Cardiac fibroblast (primary cell): ENCODE results near the gene RBMS3.
A peak's percentile ranks its signal among the peaks of the same experiment; 100 is the strongest.

Experiments used
- DNase-seq, 2 donors: peaks; one replicate each; pipeline versions ENCODE4 v3.0.0 to v3.0.0-alpha.2; 2010; ENCODE audit warnings: low read depth in 2 of 2
- H3K4me3 ChIP-seq, 2 donors: replicated peaks in 1 of 2; 1 replicate in 1 of 2; 2 replicates in 1 of 2; pipeline ENCODE4 v1.5.1; 2011; ENCODE audit warnings: low read depth in 2 of 2, low read length in 2 of 2, mild to moderate bottlenecking in 2 of 2, moderate library complexity in 1 of 2
- TF ChIP-seq, protein P1 (sequence below): IDR thresholded peaks from one replicate; pipeline ENCODE4 v1.5.1; 2011; ENCODE audit warnings: low read depth, mild to moderate bottlenecking, low read length, inconsistent platforms

RBMS3 gene

DNA sequence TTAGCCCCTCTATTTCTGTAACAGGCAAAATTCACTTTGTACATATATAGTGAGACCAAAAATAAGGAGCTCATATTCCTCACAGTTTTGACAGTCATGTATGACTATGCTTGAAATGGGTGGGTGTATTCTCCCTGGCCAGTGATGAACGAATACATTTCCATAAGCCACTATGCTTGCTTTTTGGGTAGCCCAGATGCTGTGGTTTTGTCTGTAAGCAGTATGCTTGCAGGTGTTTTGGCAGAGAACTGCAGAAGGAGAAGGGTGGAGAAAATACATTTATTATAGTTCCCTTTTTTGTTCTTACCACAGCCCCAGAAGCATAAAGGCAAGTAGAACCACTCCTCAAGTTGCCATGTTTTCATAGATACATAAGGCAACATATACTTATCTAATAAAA is 131.2 kb downstream of the RBMS3 start:
- TF ChIP-seq, protein P1, sequence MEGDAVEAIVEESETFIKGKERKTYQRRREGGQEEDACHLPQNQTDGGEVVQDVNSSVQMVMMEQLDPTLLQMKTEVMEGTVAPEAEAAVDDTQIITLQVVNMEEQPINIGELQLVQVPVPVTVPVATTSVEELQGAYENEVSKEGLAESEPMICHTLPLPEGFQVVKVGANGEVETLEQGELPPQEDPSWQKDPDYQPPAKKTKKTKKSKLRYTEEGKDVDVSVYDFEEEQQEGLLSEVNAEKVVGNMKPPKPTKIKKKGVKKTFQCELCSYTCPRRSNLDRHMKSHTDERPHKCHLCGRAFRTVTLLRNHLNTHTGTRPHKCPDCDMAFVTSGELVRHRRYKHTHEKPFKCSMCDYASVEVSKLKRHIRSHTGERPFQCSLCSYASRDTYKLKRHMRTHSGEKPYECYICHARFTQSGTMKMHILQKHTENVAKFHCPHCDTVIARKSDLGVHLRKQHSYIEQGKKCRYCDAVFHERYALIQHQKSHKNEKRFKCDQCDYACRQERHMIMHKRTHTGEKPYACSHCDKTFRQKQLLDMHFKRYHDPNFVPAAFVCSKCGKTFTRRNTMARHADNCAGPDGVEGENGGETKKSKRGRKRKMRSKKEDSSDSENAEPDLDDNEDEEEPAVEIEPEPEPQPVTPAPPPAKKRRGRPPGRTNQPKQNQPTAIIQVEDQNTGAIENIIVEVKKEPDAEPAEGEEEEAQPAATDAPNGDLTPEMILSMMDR, result no peak
- no peak overlapping the region for H3K4me3 ChIP-seq
- DNase-seq, result no peak

DNA sequence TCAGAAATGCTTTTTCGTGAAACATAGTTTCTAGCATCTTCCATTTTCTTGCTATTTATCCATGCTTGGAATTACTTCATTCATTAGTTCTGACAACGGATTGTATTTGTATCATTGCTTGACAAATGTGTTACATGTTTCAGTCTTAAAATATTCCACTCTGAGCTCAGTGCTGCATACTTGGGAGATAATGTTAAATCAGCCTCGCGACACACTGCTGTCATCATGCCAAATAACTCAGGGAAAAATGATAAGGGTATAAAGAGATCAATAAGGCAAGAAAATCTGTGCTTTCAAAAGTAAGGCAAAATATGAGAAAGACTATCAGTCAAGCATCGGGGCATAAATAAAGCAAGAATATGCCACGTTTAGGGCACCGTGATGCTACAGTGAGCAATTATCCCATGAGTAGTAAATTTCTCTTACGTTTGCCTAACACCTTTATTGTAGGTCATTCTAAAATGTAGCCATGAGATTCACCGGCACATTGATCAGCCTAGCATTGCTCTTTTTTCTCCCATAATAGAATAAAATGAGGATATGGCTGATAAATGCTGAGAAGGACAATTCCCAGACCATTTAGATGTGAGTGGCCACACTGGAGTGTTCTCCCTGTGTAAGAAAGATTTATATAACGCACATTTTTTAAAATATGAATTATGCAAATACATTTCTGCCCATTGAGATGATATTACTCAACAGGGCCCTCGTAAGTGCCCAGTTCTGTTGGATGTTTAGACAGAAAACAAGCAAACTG is 133.8 kb downstream of the RBMS3 start:
- no peak for DNase-seq
- no peak overlapping the region for H3K4me3 ChIP-seq
- TF ChIP-seq, protein P1, result no peak

DNA sequence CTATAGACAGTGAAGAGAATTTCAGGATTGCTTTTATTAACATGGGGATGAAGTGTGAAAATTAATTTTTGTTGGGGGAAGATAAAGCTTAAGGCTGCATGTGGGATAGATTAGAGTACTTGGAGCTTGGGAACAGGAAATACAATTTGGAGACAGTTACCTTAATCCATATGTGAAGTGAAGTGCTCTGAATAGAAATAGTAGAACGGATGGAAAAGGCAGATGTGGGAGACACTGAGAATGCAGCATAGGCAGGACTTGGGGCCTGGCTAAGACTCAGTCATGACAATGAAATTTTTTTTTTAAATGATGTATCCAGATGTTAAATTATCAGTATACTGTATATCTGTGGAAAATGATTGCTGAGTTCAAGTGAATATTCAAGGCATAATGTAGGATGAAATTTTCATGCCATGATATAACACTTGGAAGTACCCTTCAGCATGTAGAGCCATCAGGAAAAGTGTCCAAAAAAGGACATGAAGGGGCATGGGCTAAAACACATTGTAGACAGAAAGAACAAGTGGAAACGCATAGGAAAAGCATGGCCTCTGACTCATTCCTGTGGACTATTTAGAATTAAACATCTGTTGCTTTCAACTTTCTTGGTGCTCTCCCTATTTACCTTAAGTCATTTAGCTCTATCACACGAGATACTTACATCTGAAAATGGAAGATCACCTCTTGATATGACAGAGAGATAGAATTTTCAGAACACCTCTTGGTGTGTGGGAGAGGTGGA is 134.8 kb downstream of the RBMS3 start:
- TF ChIP-seq, protein P1, result no peak
- DNase-seq, result peak in 1 of 2 donors; percentile 47
- no peak overlapping the region for H3K4me3 ChIP-seq

DNA sequence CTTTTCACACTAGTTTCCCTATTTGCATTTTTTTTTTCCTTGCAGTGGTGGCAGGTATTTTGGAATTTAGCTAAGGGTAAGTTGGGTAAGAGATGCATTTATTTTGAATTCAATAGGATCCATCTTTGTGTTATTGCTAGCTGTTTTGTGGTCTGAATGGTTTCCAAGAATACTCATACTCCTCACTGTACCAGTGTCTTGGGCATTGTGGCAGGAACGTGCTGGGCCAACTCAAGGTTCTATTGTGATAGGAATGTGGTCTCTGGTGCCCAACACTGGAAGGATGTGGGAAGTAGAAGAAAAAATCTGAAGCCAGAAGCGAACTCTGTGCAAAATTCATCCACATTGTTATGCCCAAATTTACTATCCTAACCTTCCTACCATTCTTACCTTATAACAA is 135.6 kb downstream of the RBMS3 start:
- TF ChIP-seq, protein P1, result no peak
- DNase-seq, result peak; percentile 24 to 44
- H3K4me3 ChIP-seq, result no peak overlapping the region

DNA sequence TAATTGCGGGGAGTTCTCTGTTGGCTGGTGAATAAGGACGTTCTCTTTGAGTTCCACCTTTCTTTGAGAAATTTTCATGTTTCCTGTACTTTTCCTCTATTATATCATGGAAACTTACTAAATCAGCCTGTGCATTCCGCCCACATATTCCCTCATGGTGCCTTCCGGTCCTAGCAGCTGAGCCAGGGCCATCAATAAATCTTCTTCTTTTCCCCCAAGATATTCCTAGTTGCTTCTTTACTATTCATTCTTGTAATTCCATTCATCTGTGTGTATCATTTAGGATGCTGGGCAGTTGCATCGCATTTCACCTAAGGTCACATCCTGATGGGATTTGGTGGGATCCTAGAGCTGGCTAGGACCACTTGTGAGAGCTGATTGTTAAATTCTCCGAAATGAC is 139.2 kb downstream of the RBMS3 start:
- H3K4me3 ChIP-seq, result no peak overlapping the region
- TF ChIP-seq, protein P1, result no peak
- no peak for DNase-seq

DNA sequence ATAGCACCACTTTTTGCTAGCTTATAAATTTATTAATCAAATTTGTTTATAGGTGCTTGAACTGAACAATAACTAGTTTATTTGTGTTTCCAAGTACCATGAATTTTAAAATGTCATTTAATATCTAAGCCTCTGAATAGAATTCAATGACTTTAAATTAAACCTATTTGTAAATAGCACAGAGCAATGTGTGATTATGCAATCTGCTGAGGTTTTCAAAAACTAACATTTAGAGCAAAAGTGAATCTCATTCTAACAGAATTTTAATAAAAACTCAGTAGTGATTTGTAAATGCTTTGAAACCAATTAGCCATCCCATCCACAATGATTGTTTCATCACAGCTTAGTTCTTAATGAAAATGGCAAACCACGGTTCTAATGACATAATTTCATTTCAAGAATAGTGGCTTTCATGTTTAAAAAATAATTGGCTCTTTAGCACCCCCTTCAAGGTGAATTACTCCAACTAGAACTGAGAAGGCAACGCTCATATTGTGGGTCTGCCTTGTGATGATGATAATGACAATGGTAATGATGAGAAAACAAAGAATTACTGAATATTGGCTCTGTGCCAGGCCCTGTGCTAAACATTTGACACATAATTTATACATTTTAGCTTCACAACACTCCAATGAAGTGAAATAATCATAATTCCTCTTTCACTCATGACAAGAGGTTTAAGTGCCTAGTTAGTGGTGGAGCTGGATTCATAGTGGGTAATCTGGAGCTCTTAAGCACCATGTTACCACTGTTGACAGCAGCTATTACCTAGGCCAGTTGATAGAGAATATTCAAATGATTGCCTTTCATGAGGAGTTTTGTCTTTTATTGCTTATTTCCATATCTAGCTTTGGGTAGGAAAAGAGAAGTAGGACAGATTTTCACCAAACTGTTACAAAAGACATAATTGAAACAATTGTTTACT is 145.7 kb downstream of the RBMS3 start:
- TF ChIP-seq, protein P1, result no peak

More for the DNA sequence above, 145.7 kb downstream of the RBMS3 start:
- H3K4me3 ChIP-seq, result no peak overlapping the region
- no peak for DNase-seq
